Fibroblast of skin of right quadriceps (primary cell): ENCODE results near the gene VN1R4.
"Not testable (repeated sequence)": the region's sequence is repeated elsewhere in the genome, so short reads cannot be mapped to it uniquely, and the experiment has no call there.

Experiments used
- DNase-seq: peaks from one replicate; pipeline ENCODE4 v3.0.0-alpha.2; 2013

The VN1R4 gene, protein sequence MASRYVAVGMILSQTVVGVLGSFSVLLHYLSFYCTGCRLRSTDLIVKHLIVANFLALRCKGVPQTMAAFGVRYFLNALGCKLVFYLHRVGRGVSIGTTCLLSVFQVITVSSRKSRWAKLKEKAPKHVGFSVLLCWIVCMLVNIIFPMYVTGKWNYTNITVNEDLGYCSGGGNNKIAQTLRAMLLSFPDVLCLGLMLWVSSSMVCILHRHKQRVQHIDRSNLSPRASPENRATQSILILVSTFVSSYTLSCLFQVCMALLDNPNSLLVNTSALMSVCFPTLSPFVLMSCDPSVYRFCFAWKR

DNA sequence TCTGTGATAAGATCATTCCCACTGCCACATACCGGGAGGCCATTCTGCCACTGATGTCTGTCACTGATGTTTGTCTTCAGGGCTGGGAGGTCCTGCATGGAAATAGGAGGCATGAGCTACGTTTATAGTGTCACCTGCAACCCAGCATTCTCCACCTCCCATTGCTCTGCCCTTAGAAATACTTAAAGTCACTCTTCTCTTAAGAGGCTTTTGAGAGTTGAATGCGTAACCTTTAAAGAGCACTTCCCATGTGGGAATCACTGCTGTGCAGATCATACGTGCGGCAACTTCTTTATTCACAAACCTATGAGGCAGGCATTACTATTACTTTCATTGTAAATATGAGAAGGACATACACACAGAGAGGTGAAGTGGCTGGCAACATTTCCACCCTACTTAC is at the start of gene VN1R4:
Gene VN1R4 (minus strand): TSS at position 101 of the 400 bp plus-strand sequence. CDS start 58 bp downstream, at position 43.
- not testable (repeated sequence) for DNase-seq

DNA sequence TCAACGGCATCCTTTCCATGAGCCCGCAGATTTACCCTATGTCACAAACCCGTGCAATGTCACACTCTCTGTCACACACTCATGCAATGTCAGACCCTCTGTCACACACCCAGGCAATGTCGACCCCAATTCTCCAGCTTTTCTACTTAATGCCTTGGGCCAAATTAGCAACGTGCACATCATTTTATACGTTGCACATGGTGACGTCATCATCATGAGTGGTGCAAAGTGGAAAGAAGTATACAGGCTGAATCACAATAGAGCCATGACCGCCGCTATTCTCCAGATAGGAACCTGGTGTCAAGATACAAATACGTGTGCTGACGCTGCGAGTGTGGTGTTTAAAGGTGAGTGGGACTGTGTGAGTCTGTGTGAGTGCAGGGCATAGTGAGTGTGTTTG is 44.4 kb upstream of the VN1R4 start:
- no peak for DNase-seq

DNA sequence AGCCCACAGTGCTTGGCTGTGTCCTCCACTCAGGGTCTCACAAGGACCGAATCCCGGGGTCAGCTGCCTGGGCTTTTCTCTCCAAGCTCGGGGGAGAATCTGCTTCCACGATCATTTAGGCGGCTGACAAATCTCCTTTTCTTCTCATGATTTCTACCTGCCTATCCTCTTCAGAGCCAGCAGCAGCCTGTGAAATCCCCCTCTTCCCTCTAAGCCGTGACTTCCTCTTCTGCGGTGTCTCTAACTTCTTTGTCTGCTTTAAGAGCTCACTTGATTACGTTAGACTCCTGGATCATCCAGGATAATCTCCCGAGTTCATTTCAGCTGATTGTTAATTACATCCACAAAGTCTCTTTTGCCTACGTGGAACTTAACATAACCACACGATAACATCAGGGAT is 43.5 kb upstream of the VN1R4 start:
- no peak for DNase-seq

DNA sequence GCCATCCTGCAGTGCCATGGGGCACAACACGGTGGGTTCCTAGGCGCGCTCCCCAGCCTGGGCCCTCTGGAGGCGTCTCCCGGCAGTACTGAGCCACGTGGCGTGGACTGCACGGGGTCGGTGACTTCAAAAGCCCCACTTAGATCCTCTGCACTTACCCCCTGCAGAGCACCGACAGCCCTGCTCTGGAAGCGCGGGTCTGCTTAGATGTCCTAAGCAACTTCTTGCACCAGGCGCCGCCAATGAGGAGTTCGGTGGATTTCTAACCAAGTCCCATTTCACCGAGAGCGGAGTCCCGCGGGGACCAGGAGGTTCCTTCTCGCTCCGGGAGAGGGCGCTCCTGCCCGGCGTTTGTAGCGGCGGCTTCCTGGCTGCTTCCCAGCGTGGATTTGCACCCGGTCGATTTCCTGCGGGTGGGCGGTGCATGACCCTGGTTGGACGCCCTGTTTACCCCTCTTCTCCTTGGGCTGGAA is 40.9 kb upstream of the VN1R4 start:
- DNase-seq, result no peak

DNA sequence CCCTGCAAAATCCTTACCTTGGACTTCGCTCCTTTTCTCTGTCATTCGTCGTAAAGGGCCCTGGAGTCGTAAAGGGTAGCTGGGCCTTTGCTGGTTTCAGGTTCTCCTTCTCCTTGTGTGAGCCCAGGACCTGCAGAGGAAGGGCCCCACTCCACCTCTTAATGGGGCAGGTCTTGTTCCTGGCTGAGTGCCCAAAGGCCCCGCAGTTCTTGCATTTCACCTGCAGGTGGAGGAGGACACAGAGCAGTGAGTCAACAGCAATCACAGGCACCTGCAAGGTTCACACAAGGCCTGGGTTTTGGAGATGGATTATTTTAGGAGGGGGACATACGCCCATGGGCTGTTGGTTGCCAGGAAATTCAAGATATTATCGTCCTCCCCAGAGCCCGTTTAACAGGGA is 33.8 kb upstream of the VN1R4 start:
- DNase-seq, result not testable (repeated sequence)

DNA sequence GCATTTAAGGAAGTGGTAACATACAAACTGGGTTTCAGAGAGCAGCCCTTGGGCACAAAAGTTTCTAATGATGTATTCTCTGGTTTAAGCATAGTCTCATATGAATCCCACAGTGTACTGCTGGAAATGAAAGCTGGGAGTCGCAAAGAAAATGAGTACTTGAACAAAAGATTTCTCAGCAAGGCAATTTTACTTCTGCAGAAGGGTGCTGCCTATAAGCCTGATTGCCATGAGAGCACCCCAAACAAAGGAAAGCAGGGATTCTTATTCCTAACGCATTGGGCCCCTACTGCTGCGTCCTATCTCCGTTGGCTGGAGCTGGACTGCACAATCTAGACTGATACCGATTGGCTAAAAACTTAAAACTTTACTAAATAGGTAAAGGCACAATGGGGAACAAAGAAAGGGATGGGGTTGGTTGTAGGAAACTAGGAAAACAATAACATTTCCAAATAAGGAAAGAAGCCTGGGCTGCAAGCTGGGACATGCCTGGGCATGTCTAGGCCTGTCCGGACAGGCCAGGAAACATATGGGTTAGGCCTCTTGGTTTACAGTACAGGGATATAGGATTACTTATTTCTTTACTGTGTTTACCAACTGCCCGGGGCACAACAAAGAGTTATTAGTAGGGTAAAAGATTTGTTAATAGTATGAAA is 27.4 kb upstream of the VN1R4 start:
- peak; percentile 0 for DNase-seq

DNA sequence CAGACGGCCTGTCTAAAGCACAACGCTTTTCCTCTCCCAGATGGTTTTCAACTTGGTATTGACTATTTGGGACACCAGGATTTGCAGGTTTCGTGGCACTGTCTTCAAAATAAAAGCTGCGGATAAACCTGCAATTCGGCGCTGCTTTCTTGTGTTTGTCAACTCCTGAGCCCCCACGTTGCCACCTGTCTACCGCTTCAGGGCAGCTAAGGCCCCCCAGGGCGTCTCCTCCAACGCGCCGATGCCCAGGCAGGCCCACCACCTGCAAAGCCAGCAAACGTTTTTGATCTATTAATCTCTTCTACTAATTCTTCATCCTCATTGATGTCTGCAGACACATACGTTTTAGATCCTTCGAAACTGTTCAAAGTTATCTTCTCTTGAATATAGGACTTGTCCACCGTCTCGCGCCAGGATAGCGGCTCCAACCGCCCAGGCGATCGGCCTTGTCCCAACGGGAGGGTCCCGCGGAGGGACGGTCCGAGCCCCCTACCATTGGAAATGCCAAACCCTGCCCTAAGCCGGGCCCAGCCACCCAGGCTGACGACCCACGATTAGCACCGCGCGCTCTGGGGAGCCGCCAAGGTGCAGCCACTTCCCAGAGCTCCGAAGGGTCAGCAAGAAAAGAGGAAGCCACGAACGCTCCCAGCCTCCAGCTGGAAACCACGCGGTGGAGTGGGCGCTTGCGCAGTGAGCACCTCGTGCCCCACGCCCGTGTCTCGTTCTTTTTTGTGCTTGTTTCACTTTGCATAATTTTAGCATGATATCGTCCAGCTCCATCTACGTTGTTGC is 23.4 kb upstream of the VN1R4 start:
- DNase-seq, result no peak

DNA sequence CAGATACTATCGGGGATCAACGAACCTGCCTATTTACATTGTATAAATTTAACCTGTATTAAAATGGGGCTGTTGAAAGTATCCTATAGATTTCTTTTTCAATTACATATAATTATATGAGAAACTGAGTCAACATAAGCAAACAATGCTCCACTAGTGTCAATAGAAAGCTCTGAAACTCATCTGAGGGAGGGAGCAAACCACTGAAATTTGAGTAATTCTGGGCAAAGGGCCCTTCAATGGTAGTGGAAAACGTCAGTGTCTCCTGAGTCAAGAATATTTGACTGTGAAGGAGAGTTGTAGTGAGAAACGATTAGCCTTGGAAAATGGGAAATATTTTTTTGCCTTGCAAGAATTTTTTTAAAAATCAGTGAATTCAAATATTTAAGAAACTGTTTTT is 17.6 kb upstream of the VN1R4 start:
- DNase-seq, result no peak

DNA sequence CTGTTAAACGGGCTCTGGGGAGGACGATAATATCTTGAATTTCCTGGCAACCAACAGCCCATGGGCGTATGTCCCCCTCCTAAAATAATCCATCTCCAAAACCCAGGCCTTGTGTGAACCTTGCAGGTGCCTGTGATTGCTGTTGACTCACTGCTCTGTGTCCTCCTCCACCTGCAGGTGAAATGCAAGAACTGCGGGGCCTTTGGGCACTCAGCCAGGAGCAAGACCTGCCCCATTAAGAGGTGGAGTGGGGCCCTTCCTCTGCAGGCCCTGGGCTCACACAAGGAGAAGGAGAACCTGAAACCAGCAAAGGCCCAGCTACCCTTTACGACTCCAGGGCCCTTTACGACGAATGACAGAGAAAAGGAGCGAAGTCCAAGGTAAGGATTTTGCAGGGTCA is 14.4 kb upstream of the VN1R4 start:
- not testable (repeated sequence) for DNase-seq

DNA sequence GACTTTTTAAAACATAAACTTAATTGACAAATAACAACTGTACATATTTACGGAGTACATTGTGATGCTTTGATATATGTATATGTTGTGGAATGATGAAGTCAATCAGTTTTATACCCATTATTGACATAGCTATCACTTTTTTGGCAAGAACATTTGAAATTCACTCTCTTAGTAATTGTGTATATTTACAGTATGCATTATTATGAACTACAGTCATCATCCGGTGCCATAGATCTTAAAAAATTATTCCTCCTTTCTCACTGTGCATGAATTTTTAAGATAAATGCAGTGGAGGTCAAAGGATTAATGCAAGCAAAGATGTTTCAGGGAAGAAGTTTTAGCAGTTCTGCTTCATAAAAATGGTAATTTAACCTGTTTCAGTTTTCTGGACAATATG is 8.0 kb upstream of the VN1R4 start:
- DNase-seq, result no peak

DNA sequence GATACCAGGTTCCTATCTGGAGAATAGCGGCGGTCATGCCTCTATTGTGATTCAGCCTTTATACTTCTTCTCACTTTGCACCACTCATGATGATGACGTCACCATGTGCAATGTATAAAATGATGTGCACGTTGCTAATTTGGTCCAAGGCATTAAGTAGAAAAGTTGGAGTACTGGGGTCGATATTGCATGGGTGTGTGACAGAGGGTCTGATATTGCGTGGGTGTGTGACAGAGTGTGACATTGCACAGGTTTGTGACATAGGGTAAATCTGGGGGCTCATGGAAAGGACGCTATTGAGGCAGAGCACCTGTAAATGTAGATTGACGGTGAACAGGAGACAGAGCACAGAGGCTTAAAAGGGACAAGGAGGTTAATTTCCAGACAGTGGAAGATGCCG is 4.5 kb upstream of the VN1R4 start:
- DNase-seq, result no peak

DNA sequence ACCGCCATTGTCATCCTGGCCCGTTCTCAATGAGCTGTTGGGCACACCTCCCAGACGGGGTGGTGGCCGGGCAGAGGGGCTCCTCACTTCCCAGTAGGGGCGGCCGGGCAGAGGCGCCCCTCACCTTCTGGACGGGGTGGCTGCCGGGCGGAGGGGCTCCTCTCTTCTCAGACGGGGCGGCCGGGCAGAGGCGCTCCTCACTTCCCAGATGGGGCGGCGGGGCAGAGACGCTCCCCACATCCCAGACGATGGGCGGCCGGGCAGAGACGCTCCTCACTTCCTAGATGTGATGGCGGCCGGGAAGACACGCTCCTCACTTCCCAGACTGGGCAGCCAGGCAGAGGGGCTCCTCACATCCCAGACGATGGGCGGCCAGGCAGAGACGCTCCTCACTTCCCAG is 2.3 kb upstream of the VN1R4 start:
- DNase-seq, result not testable (repeated sequence)

DNA sequence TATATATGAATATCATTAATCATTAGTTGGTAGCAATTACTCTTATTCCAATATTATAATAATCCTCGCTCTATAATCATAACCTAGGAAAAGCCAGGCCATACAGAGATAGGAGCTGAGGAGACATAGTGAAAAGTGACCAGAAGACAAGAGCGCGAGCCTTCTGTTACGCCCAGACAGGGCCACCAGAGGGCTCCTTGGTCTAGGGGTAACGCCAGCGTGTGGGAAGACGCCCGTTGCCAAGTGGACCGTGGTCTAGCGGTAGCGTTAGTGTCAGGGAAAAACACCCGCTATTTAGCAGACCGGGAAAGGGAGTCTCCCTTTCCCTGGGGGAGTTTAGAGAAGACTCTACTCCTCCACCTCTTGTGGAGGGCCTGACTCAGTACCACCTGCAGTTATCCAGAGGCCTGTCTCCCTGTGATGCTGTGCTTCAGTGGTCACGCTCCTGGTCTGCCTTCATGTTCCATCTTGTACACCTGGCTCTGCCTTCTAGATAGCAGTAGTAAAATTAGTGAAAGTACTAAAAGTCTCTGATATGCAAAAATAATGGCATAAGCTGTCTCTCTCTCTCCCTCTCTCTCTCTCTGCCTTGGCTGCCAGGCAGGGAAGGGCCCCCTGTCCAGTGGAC is 9.7 kb downstream of the VN1R4 start, which contains the start of gene VN1R2:
Gene VN1R2 (plus strand): TSS at position 578 of the 628 bp plus-strand sequence. CDS start 84 bp downstream, outside the sequence.
- DNase-seq, result not testable (repeated sequence)

DNA sequence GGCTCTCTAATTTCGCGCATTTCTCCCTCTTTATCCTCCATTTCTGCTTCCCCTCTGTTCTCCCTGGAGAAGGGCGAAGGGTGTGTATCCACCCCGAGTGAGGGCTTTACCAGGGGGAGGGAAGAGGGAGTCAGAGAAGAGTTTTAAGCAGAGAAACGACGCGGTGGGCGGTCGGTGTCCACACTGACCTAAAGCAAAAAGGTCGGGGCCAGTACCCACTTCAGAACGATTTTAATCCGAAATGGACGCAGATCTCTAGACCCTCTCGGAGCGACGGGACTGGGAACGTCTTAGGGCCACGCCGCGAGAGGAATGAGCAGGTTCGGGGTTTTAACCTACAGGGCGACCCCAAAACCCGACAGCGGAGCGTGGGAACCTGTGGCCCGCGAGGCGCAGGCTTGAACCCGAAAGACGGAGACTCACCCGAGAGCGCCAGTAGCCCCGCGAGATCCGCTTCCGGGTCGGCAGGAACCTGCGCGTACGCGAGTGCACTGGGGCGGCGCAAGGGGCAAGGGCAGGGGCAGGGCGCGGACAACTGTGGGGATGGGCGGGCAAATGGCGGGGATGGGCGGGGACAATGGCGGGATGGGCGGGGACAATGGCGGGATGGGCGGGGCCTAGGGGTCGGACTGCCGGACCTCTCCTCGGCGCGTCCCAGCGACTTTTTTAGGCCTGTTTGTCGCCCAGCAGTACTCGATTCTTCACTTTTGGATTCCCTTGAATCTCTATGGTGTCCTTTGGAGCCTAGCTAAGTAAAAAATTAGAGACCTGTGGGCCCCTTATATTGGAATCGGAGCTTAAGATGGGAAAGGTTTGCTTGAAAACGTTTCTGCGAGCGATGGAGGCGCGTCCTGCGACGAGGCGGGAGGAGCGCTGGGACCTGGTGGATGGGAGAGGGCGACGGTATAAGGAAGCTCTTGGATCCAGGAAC is 12.8 kb downstream of the VN1R4 start, which contains the start of gene ZNF677:
Gene ZNF677 (minus strand): TSS at position 463 of the 931 bp plus-strand sequence. CDS start 3,323 bp downstream, outside the sequence.
- peak; percentile 87 for DNase-seq

DNA sequence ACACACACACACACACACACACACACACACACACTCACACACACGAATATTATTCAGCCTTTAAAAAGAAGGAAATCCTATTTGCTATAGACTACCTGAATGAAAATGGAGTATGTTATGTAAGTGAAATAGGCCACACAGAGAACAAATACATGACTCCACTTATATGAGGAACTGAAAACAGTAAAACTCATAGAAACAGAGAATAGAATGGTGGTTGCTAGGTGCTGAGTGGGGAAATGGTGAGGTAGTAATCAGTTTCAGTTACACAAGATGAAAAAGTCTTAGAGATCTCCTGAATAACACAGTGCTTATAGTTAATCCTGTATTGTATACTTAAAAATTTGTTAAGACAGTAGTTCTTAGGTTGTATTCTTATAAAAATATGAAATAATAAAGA is 21.0 kb downstream of the VN1R4 start:
- no peak for DNase-seq

DNA sequence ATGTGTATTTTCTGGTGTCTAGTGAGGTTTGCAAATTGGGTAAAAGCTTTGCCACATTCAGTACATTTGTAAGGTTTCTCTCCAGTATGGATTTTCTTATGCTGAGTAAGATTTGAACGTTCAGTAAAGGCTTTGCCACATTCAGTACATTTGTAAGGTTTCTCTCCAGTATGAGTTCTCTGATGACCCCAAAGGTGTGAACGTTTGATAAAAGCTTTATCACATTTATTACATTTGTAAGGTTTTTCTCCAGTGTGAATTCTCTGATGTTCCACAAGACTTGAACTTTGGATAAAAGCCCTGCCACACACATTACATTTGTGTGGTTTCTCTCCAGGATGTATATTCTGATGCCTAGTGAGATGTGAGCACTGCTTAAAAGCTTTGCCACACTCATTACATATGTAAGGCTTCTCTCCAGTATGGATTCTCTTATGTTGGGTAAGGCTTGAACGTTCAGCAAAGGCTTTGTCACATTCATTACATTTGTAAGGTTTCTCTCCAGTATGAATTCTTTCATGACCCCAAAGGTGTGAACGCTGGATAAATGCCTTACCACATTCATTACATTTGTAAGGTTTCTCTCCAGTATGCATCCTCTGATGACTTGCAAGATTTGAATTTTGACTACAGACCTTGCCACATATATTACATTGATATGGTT is 30.3 kb downstream of the VN1R4 start:
- DNase-seq, result no peak

DNA sequence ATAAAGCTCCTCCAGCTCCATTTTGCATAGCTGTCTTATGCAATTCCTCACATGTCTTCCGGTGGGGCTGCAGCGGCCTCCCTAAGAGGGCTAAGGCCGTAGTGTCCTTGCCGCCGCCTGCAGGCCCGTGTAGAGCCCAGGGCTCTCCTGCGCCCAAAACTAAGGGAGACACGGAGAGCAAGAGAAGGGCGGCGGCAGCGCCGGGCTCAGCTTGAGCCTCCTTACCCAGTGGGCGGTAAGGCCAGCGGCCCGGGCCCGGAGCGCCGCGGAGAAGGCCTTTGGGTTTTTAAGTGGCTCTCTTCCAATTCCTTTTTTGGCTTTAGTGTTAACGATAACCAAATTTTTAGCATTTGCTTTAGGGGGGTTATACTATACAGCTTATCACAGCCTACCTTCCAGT is 42.9 kb downstream of the VN1R4 start:
- no peak for DNase-seq

DNA sequence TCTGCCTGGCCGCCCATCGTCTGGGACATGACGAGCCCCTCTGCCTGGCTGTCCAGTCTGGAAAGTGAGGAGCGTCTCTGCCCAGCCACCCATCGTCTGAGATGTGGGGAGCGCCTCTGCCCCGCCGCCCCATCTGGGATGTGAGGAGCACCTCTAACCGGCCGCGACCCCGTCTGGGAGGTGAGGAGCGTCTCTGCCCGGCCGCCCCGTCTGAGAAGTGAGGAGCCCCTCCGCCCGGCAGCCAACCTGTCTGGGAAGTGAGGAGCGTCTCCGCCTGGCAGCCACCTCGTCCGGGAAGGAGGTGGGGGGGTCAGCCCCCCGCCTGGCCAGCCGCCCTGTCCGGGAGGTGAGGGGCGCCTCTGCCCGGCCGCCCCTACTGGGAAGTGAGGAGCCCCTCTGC is 44.8 kb downstream of the VN1R4 start:
- not testable (repeated sequence) for DNase-seq
